ENCODE data around the gene MYADML2.

The MYADML2 gene

DNA sequence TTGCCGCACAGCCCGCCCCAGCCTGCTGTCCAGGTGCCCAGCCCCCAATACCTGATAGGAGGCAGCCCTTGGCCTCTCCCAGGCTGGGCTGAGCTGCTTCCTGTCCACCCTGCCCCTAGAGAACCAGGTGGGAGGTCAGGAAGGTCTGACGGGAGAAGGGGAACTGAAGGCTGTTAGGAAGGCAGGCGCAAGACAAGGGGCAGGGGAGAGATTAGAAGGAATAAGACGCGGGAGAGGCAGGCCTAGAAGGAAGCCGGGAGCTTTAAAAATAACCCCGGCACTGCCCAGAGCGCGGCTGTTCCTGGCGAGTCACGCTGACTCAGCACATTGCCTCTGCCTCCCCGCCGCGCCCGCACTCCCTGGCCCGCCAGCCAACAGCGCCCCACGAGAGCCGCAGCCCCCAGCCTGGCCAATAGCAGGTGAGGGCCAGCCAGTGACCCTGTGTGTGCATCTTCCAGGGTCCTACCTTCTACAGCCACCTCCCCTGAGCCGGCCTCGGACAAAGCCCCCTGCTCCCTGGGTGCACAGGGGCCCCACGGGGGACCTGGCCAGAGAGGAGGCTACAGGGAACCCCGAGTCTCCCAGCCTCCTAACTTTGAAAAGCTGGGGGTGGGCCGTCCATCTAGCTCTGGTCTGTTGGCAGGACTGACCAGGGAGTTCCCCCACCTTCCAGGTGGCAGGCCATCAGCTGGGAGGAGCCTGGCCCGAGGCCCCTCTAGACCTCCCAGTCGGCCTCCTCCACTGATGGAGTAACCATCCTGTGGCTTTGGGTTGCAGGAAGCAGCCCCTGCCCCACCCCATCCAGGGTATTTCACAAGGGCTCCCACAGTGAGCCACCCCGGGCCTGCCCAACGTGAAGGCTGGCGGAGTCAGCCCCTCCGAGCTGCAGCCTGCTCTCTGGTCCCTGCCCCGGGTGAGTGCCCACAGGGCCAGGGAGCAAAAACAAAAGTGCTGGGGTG is 23.5 kb downstream of the MYADML2 start:
- TF ChIP-seq, protein P1, sequence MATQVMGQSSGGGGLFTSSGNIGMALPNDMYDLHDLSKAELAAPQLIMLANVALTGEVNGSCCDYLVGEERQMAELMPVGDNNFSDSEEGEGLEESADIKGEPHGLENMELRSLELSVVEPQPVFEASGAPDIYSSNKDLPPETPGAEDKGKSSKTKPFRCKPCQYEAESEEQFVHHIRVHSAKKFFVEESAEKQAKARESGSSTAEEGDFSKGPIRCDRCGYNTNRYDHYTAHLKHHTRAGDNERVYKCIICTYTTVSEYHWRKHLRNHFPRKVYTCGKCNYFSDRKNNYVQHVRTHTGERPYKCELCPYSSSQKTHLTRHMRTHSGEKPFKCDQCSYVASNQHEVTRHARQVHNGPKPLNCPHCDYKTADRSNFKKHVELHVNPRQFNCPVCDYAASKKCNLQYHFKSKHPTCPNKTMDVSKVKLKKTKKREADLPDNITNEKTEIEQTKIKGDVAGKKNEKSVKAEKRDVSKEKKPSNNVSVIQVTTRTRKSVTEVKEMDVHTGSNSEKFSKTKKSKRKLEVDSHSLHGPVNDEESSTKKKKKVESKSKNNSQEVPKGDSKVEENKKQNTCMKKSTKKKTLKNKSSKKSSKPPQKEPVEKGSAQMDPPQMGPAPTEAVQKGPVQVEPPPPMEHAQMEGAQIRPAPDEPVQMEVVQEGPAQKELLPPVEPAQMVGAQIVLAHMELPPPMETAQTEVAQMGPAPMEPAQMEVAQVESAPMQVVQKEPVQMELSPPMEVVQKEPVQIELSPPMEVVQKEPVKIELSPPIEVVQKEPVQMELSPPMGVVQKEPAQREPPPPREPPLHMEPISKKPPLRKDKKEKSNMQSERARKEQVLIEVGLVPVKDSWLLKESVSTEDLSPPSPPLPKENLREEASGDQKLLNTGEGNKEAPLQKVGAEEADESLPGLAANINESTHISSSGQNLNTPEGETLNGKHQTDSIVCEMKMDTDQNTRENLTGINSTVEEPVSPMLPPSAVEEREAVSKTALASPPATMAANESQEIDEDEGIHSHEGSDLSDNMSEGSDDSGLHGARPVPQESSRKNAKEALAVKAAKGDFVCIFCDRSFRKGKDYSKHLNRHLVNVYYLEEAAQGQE (IDR thresholded peaks at IDR 0.05; ENCODE audit: insufficient read depth in 1 of 2, low read depth in 2 of 2, low read length in 2 of 2): no peak
- no peak for TF ChIP-seq POLR2AphosphoS5 (IDR thresholded peaks at IDR 0.05; ENCODE audit: low read depth, low read length)
- no peak for TF ChIP-seq TAF1 (IDR thresholded peaks at IDR 0.05; ENCODE audit: borderline replicate concordance, insufficient read depth, low read length)
- TF ChIP-seq FOXP2 (optimal IDR thresholded peaks at IDR 0.05; ENCODE audit: borderline replicate concordance, extremely low read depth, extremely low read length, insufficient read depth): no peak
- no peak for TF ChIP-seq SIN3A (IDR thresholded peaks at IDR 0.05; ENCODE audit: borderline replicate concordance, insufficient read depth, low read length)

DNA sequence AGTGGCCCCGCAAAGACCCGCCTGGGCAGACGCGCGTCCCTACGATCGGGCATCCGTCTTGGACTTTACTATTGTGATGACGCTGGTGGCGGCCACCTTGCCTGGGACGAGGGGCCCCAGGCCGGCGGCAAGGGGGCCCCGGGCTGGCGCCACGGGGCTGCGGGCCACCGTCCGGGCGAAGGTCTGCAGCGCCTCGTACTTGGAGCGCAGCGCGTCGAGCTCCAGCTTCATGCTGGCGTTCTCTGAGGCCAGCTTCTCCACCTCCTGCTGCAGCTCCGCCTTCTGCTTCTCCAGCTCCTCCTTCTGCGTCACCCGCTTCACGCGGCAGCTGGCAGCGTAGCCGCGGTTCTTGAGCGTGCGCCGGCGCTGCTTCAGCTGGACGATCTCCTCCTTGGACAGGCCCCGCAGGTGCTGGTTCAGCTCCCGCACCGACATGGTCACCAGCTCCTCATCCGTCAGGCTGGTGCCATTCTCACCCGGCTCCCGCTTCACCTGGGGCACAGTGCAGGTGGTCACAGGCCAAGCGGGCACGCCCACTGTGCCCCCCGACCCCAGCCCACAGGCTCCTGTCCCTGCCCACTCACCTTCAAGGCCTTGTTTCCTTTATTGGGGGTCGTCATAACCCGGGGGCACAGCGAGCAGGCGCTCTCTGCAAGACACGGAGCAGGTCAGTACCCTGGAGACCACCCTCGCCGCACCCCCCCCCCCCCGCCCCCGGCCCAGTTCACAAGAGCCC is 24.3 kb downstream of the MYADML2 start:
- TF ChIP-seq TAF1 (IDR thresholded peaks at IDR 0.05; ENCODE audit: borderline replicate concordance, insufficient read depth, low read length) (no peak), POLR2AphosphoS5 (IDR thresholded peaks at IDR 0.05; ENCODE audit: low read depth, low read length) (no peak), SIN3A (IDR thresholded peaks at IDR 0.05; ENCODE audit: borderline replicate concordance, insufficient read depth, low read length) (no peak), FOXP2 (optimal IDR thresholded peaks at IDR 0.05; ENCODE audit: borderline replicate concordance, extremely low read depth, extremely low read length, insufficient read depth) (no peak)
- TF ChIP-seq, protein P1 (IDR thresholded peaks at IDR 0.05; ENCODE audit: insufficient read depth in 1 of 2, low read depth in 2 of 2, low read length in 2 of 2): no peak

DNA sequence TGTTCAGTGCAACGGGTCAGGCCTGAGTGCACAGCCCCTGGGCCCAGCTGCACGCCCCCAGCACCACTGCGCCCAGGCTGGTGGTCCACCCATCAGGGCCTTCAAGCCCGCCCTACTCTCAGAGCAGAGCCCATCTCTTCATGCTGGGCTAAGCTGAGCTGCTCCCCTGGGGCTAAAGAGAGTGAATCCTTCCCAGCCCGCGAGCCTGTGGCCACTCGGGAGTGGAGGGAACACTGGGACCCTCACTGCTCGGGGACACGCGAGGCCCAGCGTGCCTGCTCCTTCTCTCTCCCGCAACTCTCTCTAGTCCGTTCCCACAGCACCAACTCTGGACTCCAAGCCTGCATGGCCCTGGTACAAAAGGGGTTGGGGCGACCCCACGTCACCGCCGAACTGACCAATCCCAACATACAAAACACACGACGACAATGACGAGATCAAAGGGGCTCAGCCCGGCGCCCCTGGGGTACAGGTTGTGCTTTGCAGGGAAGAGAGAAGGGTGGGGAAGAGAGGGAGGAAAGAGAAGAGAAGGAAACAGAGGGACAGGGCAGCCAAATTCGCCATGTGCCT is 25.0 kb downstream of the MYADML2 start:
- TF ChIP-seq, protein P1 (IDR thresholded peaks at IDR 0.05; ENCODE audit: insufficient read depth in 1 of 2, low read depth in 2 of 2, low read length in 2 of 2): no peak
- TF ChIP-seq FOXP2 (optimal IDR thresholded peaks at IDR 0.05; ENCODE audit: borderline replicate concordance, extremely low read depth, extremely low read length, insufficient read depth) (no peak), SIN3A (IDR thresholded peaks at IDR 0.05; ENCODE audit: borderline replicate concordance, insufficient read depth, low read length) (no peak), POLR2AphosphoS5 (IDR thresholded peaks at IDR 0.05; ENCODE audit: low read depth, low read length) (no peak), TAF1 (IDR thresholded peaks at IDR 0.05; ENCODE audit: borderline replicate concordance, insufficient read depth, low read length) (no peak)

DNA sequence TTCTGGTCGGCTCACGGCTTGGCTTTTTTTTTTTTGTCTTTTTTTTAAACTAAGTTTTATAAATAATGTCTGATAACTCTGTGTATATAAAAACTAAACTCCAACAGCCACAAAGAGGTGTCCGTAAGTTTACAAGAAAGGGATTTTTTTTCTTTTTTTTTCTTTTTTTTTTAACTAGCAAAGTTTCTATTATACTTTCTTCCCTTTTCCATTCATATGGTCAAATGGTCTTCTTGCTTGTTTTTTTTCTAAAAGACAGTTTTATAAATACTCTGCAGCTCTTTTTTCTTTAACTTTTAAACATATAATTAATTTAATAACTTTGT is 25.5 kb downstream of the MYADML2 start:
- no peak for TF ChIP-seq POLR2AphosphoS5 (IDR thresholded peaks at IDR 0.05; ENCODE audit: low read depth, low read length)
- TF ChIP-seq, protein P1 (IDR thresholded peaks at IDR 0.05; ENCODE audit: insufficient read depth in 1 of 2, low read depth in 2 of 2, low read length in 2 of 2): no peak
- TF ChIP-seq TAF1 (IDR thresholded peaks at IDR 0.05; ENCODE audit: borderline replicate concordance, insufficient read depth, low read length): no peak
- TF ChIP-seq FOXP2 (optimal IDR thresholded peaks at IDR 0.05; ENCODE audit: borderline replicate concordance, extremely low read depth, extremely low read length, insufficient read depth): no peak
- TF ChIP-seq SIN3A (IDR thresholded peaks at IDR 0.05; ENCODE audit: borderline replicate concordance, insufficient read depth, low read length): no peak

All from PFSK-1 (cell line).